HepG2 (cell line): ENCODE measurements around the gene MIB1. TPM values are rescaled to one million over a fixed set of nuclear protein-coding genes. Genes with fewer than 3 reads are reported as not detected.

Source experiments
- ASH2L ChIP-seq: fragments of 300-600, 200-600 bp; sonication (generic); IDR thresholded peaks from 2 replicates; pipeline ENCODE4 v1.7.0; 2017; ENCODE audit warnings: low read depth, mild to moderate bottlenecking, moderate library complexity, mixed read lengths, low read length; ENCODE audit not compliant: insufficient read length
- BRCA1 ChIP-seq: sonication (generic); formaldehyde crosslinking; IDR thresholded peaks from 2 replicates; pipeline ENCODE4 v1.4.0; 2020; ENCODE audit warnings: missing genetic modification reagents
- CBFB ChIP-seq: sonication (generic); formaldehyde crosslinking; IDR thresholded peaks from 2 replicates; pipeline ENCODE4 v1.4.0; 2020; ENCODE audit warnings: missing genetic modification reagents
- IKZF5 ChIP-seq: IDR thresholded peaks from 2 replicates; pipeline ENCODE4 v1.6.1; 2018; ENCODE audit warnings: missing genetic modification reagents, mild to moderate bottlenecking, missing compliant biosample characterization
- JUND ChIP-seq: sonication (generic); formaldehyde crosslinking; IDR thresholded peaks from 2 replicates; pipeline ENCODE4 v1.8.0; 2022; ENCODE audit warnings: mild to moderate bottlenecking, missing genetic modification reagents
- KAT8 ChIP-seq: IDR thresholded peaks from 2 replicates; pipeline ENCODE4 v1.6.1; 2016; ENCODE audit warnings: missing genetic modification reagents, missing compliant biosample characterization
- MXI1 ChIP-seq: IDR thresholded peaks from 3 replicates; pipeline ENCODE4 v1.6.1; 2012; ENCODE audit warnings: low read depth, low read length, inconsistent platforms, borderline replicate concordance
- NR3C1 ChIP-seq: sonication (generic); formaldehyde crosslinking; IDR thresholded peaks from 2 replicates; pipeline ENCODE4 v1.4.0; 2020; ENCODE audit warnings: missing genetic modification reagents
- POLR2A ChIP-seq, 2 experiments: IDR thresholded peaks; 2 replicates each; pipeline ENCODE4 v1.6.1; 2011; ENCODE audit warnings: low read depth in 2 of 2, low read length in 2 of 2, mild to moderate bottlenecking in 1 of 2, moderate library complexity in 1 of 2; ENCODE audit not compliant: insufficient read depth in 1 of 2
- SMARCC2 ChIP-seq: fragments of 450-650 bp; IDR thresholded peaks from 2 replicates; pipeline ENCODE4 v1.6.1; 2017; ENCODE audit warnings: antibody characterized with exemption, mild to moderate bottlenecking
- SMYD3 ChIP-seq: sonication (generic); formaldehyde crosslinking; IDR thresholded peaks from 2 replicates; pipeline ENCODE4 v1.8.1; 2023; ENCODE audit warnings: mild to moderate bottlenecking, missing genetic modification reagents
- SOX6 ChIP-seq, 2 experiments: fragments of 450-650 bp in 1 of 2; sonication (generic) in 1 of 2; formaldehyde crosslinking in 1 of 2; IDR thresholded peaks; 2 replicates each; pipeline versions ENCODE4 v1.4.0 to v1.6.1; 2017 to 2020; ENCODE audit warnings: antibody characterized with exemption in 1 of 2, mild to moderate bottlenecking in 1 of 2, missing genetic modification reagents in 1 of 2
- TAF1 ChIP-seq: sonication (generic); formaldehyde crosslinking; IDR thresholded peaks from 2 replicates; pipeline ENCODE4 v1.4.0; 2020; ENCODE audit warnings: missing genetic modification reagents
- ZBTB1 ChIP-seq: sonication (generic); formaldehyde crosslinking; IDR thresholded peaks from 2 replicates; pipeline ENCODE4 v1.4.0; 2020; ENCODE audit warnings: missing genetic modification reagents, borderline replicate concordance
- ZBTB21 ChIP-seq: sonication (generic); formaldehyde crosslinking; IDR thresholded peaks from 2 replicates; pipeline ENCODE4 v1.4.0; 2020; ENCODE audit warnings: missing genetic modification reagents
- ZNF101 ChIP-seq: sonication (generic); formaldehyde crosslinking; IDR thresholded peaks from 2 replicates; pipeline ENCODE4 v1.4.0; 2020; ENCODE audit warnings: mild to moderate bottlenecking, low read depth, missing genetic modification reagents, borderline replicate concordance
- ZNF205 ChIP-seq: IDR thresholded peaks from 2 replicates; pipeline ENCODE4 v1.6.1; 2018; ENCODE audit warnings: missing biosample characterization, missing genetic modification reagents
- ZNF253 ChIP-seq: sonication (generic); formaldehyde crosslinking; IDR thresholded peaks from 2 replicates; pipeline ENCODE4 v1.8.0; 2022; ENCODE audit warnings: mild to moderate bottlenecking, missing genetic modification reagents, borderline replicate concordance
- ZNF3 ChIP-seq: IDR thresholded peaks from 2 replicates; pipeline ENCODE4 v1.7.0; 2017; ENCODE audit warnings: inconsistent platforms
- ZNF430 ChIP-seq: sonication (generic); formaldehyde crosslinking; IDR thresholded peaks from 2 replicates; pipeline ENCODE4 v1.9.0; 2021; ENCODE audit warnings: mild to moderate bottlenecking, missing genetic modification reagents
- ZNF552 ChIP-seq: sonication (generic); formaldehyde crosslinking; IDR thresholded peaks from 2 replicates; pipeline ENCODE4 v1.9.0; 2022; ENCODE audit warnings: missing genetic modification reagents, mild to moderate bottlenecking, borderline replicate concordance
- ZNF556 ChIP-seq: sonication (generic); formaldehyde crosslinking; IDR thresholded peaks from 2 replicates; pipeline ENCODE4 v1.4.0; 2020; ENCODE audit warnings: mild to moderate bottlenecking, missing genetic modification reagents, borderline replicate concordance
- ZNF772 ChIP-seq: sonication (generic); formaldehyde crosslinking; IDR thresholded peaks from 2 replicates; pipeline ENCODE4 v1.5.0; 2020; ENCODE audit warnings: mild to moderate bottlenecking, missing genetic modification reagents
- ZNF878 ChIP-seq: sonication (generic); formaldehyde crosslinking; IDR thresholded peaks from 2 replicates; pipeline ENCODE4 v1.8.1; 2023; ENCODE audit warnings: mild to moderate bottlenecking, missing genetic modification reagents, moderate library complexity
- ZSCAN21 ChIP-seq: sonication (generic); formaldehyde crosslinking; IDR thresholded peaks from 2 replicates; pipeline ENCODE4 v1.8.0; 2022; ENCODE audit warnings: mild to moderate bottlenecking, missing genetic modification reagents, moderate library complexity, borderline replicate concordance
- polyA plus RNA-seq, 8 experiments: library from polyadenylated mRNA; depleted of rRNA in 3 of 8; stranded (reverse) in 7 of 8; unstranded in 1 of 8; fragments of >200 nt; fragmentation: Illumina TruSeq in 4 of 8; extraction: Trizol in 4 of 8; gene quantifications; 2 replicates each; pipeline versions ENCODE4 v1.2.1 to v1.2.3, GENCODE V29; 2011 to 2016; ENCODE audit warnings: low read depth in 4 of 8, missing spikeins in 1 of 8, mixed read lengths in 1 of 8; ENCODE audit not compliant: insufficient read depth in 1 of 8
- total RNA-seq, 5 experiments: library from RNA; depleted of rRNA; stranded (reverse); fragments of >200 nt; fragmentation: Illumina TruSeq; extraction: Trizol; gene quantifications; 2 replicates each; pipeline ENCODE4 v1.2.3, GENCODE V29; 2016; ENCODE audit warnings: low read depth in 1 of 5
- TF ChIP-seq, protein P1 (sequence below): sonication (generic); formaldehyde crosslinking; IDR thresholded peaks from 2 replicates; pipeline ENCODE4 v1.8.0; 2022; ENCODE audit warnings: missing genetic modification reagents, mild to moderate bottlenecking, borderline replicate concordance
- TF ChIP-seq, protein P2 (sequence below): sonication (generic); formaldehyde crosslinking; IDR thresholded peaks from 2 replicates; pipeline ENCODE4 v1.5.0; 2020; ENCODE audit warnings: missing genetic modification reagents
- TF ChIP-seq, protein P3 (sequence below): sonication (generic); formaldehyde crosslinking; IDR thresholded peaks from 2 replicates; pipeline ENCODE4 v1.8.0; 2022; ENCODE audit warnings: mild to moderate bottlenecking, missing genetic modification reagents

MIB1 gene
- total and polyA plus RNA-seq, 2 of the 13 experiments (the other 11 are each of a cell fraction or from before 2014, with no cell fraction given): 12.0 to 47.0 TPM

- TF ChIP-seq ZNF205 (CRISPR knock-in tag) (peak; percentile 36; the same call in 1 of the 2 replicates), ZNF552 (CRISPR knock-in tag) (no peak), ZNF101 (CRISPR knock-in tag) (no peak), POLR2A (IDR thresholded peaks at IDR 0.05; ENCODE audit: insufficient read depth in 1 of 2, low read depth in 2 of 2, low read length in 2 of 2) (peak; percentile 84 to 94), JUND (no peak), ZNF430 (CRISPR knock-in tag) (0 out of 2 replicates have a peak, but pooled peaks have one; percentile 63), NR3C1 (CRISPR knock-in tag) (no peak), ZNF772 (CRISPR knock-in tag) (peak; percentile 78; the same call in 1 of the 2 replicates), ZNF878 (CRISPR knock-in tag) (no peak), SOX6 (IDR thresholded peaks at IDR 0.05) (no peak), SOX6 (CRISPR knock-in tag; IDR thresholded peaks at IDR 0.05) (peak; percentile 46), SMYD3 (CRISPR knock-in tag) (no peak), CBFB (CRISPR knock-in tag) (0 out of 2 replicates have a peak, but pooled peaks have one; percentile 60), KAT8 (CRISPR knock-in tag) (peak; percentile 78), ZNF3 (CRISPR knock-in tag) (no peak), ZNF253 (peak; percentile 77; the same call in 1 of the 2 replicates), MXI1 (peak; percentile 58; the same call in 1 of the 3 replicates), ZBTB21 (CRISPR knock-in tag) (no peak), ZSCAN21 (peak; percentile 90), SMARCC2 (no peak), BRCA1 (CRISPR knock-in tag) (peak; percentile 54; the same call in 1 of the 2 replicates), ZNF556 (CRISPR knock-in tag) (peak; percentile 83), IKZF5 (peak; percentile 83), ZBTB1 (CRISPR knock-in tag) (no peak), ASH2L (peak; percentile 78), TAF1 (CRISPR knock-in tag) (peak; percentile 82)
- TF ChIP-seq, protein P1, sequence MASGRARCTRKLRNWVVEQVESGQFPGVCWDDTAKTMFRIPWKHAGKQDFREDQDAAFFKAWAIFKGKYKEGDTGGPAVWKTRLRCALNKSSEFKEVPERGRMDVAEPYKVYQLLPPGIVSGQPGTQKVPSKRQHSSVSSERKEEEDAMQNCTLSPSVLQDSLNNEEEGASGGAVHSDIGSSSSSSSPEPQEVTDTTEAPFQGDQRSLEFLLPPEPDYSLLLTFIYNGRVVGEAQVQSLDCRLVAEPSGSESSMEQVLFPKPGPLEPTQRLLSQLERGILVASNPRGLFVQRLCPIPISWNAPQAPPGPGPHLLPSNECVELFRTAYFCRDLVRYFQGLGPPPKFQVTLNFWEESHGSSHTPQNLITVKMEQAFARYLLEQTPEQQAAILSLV (CRISPR knock-in tag): 0 out of 2 replicates have a peak, but pooled peaks have one; percentile 33
- TF ChIP-seq, protein P2, sequence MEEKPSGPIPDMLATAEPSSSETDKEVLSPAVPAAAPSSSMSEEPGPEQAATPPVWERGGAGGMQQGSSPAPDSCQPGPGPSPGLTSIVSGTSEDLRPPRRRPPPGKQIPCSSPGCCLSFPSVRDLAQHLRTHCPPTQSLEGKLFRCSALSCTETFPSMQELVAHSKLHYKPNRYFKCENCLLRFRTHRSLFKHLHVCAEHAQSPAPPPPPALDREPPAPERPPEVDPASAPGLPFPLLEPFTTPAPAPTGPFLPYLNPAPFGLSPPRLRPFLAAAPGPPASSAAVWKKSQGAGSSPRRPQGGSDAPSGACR (CRISPR knock-in tag): no peak
- TF ChIP-seq, protein P3, sequence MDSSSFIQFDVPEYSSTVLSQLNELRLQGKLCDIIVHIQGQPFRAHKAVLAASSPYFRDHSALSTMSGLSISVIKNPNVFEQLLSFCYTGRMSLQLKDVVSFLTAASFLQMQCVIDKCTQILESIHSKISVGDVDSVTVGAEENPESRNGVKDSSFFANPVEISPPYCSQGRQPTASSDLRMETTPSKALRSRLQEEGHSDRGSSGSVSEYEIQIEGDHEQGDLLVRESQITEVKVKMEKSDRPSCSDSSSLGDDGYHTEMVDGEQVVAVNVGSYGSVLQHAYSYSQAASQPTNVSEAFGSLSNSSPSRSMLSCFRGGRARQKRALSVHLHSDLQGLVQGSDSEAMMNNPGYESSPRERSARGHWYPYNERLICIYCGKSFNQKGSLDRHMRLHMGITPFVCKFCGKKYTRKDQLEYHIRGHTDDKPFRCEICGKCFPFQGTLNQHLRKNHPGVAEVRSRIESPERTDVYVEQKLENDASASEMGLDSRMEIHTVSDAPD (CRISPR knock-in tag): no peak
Measured at GRCh38 chr18:21704603-21705364, 35.8 kb upstream of the MIB1 start, which contains the start of gene ABHD3 (continued).
